Kidney (tissue), 22 donors: ENCODE results near the gene SYNPO2. TPM values are rescaled to one million over a fixed set of nuclear protein-coding genes. Genes with fewer than 3 reads are reported as not detected.
A peak's percentile ranks its signal among the peaks of the same experiment; 100 is the strongest.

Experiments
- DNase-seq, 5 donors: peaks; one replicate each; pipeline ENCODE4 v3.0.0-alpha.2; 2013 to 2020
- FAIRE-seq: peaks from 2 replicates; lab custom pipeline; 2012; peaks lifted over from hg19 to GRCh38; lab: Jason Lieb, UNC
- H3K27ac ChIP-seq, 2 donors: one replicate each; pipeline ENCODE4 v1.7.0; 2013; ENCODE audit warnings: low read depth in 2 of 2, low read length in 2 of 2, inconsistent platforms in 1 of 2
- H3K27me3 ChIP-seq: one replicate; pipeline ENCODE4 v1.7.1; 2013; ENCODE audit warnings: low read length, inconsistent platforms; ENCODE audit not compliant: control insufficient read depth, insufficient read depth
- H3K36me3 ChIP-seq, 3 donors: one replicate each; pipeline versions ENCODE4 v1.7.0 to v1.7.1; 2013; ENCODE audit warnings: low read length in 3 of 3, control low read depth in 1 of 3, inconsistent platforms in 1 of 3; ENCODE audit not compliant: insufficient read depth in 3 of 3, control insufficient read depth in 2 of 3
- H3K4me1 ChIP-seq, 3 donors: one replicate each; pipeline versions ENCODE4 v1.7.0 to v1.7.1; 2013; ENCODE audit warnings: low read length in 3 of 3, inconsistent platforms in 1 of 3, low read depth in 1 of 3; ENCODE audit not compliant: control insufficient read depth in 2 of 3, insufficient read depth in 2 of 3
- H3K4me3 ChIP-seq, 3 donors: one replicate each; pipeline versions ENCODE4 v1.7.0 to v1.8.1; 2013; ENCODE audit warnings: low read length in 3 of 3, control low read depth in 1 of 3, inconsistent platforms in 1 of 3
- H3K9ac ChIP-seq, 3 donors: one replicate each; pipeline versions ENCODE4 v1.7.0 to v1.7.1; 2013; ENCODE audit warnings: low read length in 3 of 3, control low read depth in 1 of 3, inconsistent platforms in 1 of 3
- H3K9me3 ChIP-seq, 3 donors: one replicate each; pipeline versions ENCODE4 v1.7.0 to v1.7.1; 2013; ENCODE audit warnings: low read length in 3 of 3, control low read depth in 1 of 3, inconsistent platforms in 1 of 3; ENCODE audit not compliant: control insufficient read depth in 2 of 3, insufficient read depth in 1 of 3
- CTCF ChIP-seq: IDR thresholded peaks from 3 replicates; pipeline ENCODE4 v1.5.1; 2012; ENCODE audit warnings: mild to moderate bottlenecking, moderate library complexity, borderline replicate concordance; ENCODE audit not compliant: insufficient read depth; ENCODE audit errors: extremely low read depth
- intact Hi-C: fragments of 100-400 bp; cut with DNase I; formaldehyde crosslinking; loops from one replicate; pipeline ENCODE4 v1.11.1; 2022
- long read RNA-seq, 10 donors: library from polyadenylated mRNA in 1 of 10; unstranded in 1 of 10; transcript quantifications; one replicate each; pipeline ENCODE4 v2.0.0 and lab custom pipeline, GENCODE V29; 2021 to 2026
- polyA plus RNA-seq: library from polyadenylated mRNA; stranded (reverse); fragments of 350-450 nt; fragmentation: Illumina TruSeq; extraction: RNeasy Lipid Tissue Mini Kit (QIAGEN cat#74804); gene quantifications from one replicate; pipeline ENCODE4 v1.2.3, GENCODE V29; 2014; ENCODE audit warnings: low read depth, low replicate concordance; ENCODE audit not compliant: insufficient read depth
- total RNA-seq: library from RNA; stranded (reverse); fragmentation: NEBNext Ultra II Directional; extraction: Animal tissue kit (Norgen Biotek cat#: 25700); gene quantifications from one replicate; pipeline ENCODE4 v1.2.1, GENCODE V29; 2021
- donor health status: control.
- donor health status: control.
- donor health status: control.
- donor health status: control.
- donor health status: control.
- donor health status: DM: yes; HTN: yes; CAD: no.
- donor health status: Normal renal cell carcinoma (clear cell type).

The SYNPO2 gene
- total RNA-seq (56.5 TPM), polyA plus RNA-seq (7.5 TPM)
- long read RNA-seq, donor 1, full-length matches to known transcripts: 1 of 1 reads
- long read RNA-seq, donor 1, partial matches to known transcripts: 0 of 1 reads
- long read RNA-seq, donor 1, other reads (novel, unspliced or antisense): 0 of 1 reads
- long read RNA-seq, donor 2, full-length matches to known transcripts: 1 of 1 reads
- long read RNA-seq, donor 2, partial matches to known transcripts: 0 of 1 reads
- long read RNA-seq, donor 2, other reads (novel, unspliced or antisense): 0 of 1 reads
- long read RNA-seq, donor 3: 0 reads
- long read RNA-seq, donor 4, full-length matches to known transcripts: 4 of 4 reads
- long read RNA-seq, donor 4, partial matches to known transcripts: 0 of 4 reads
- long read RNA-seq, donor 4, other reads (novel, unspliced or antisense): 0 of 4 reads
- long read RNA-seq, donor 5: 0 reads
- long read RNA-seq, donor 6, full-length matches to known transcripts: 1 of 1 reads
- long read RNA-seq, donor 6, partial matches to known transcripts: 0 of 1 reads
- long read RNA-seq, donor 6, other reads (novel, unspliced or antisense): 0 of 1 reads
- long read RNA-seq, donor 7, partial matches to known transcripts: 6 of 23 reads
- long read RNA-seq, donor 7, other reads (novel, unspliced or antisense): 17 of 23 reads
- long read RNA-seq, donor 8, full-length matches to known transcripts: 1 of 38 reads
- long read RNA-seq, donor 8, partial matches to known transcripts: 37 of 38 reads
- long read RNA-seq, donor 8, other reads (novel, unspliced or antisense): 0 of 38 reads
- long read RNA-seq, donor 9: 0 reads
- long read RNA-seq, donor 10: 0 reads

- H3K4me3 ChIP-seq: peak within 1 kb of the TSS; percentile 58 to 74 (median 72)
- peak within 1 kb of the TSS; percentile 39 to 63 (median 52) for H3K9ac ChIP-seq
- no peak for TF ChIP-seq CTCF
- H3K9me3 ChIP-seq: no peaks in the 10 kb centered on the region
- no peaks in the 10 kb centered on the region for H3K27me3 ChIP-seq
- peaks cover 0 to 3% (median 0%) of the 10 kb centered on the region in 3 donors for H3K4me1 ChIP-seq
- no peaks in the 10 kb centered on the region for H3K36me3 ChIP-seq
- FAIRE-seq (no peak), DNase-seq (peak; percentile 76 to 92 (median 80))
- H3K27ac ChIP-seq: no peak within 1 kb of the TSS
- intact Hi-C loops: loop anchor here (10.0 kb wide), 1 partner anchor 114 kb away; no protein-coding TSS in a partner anchor
These were observed at the start of gene SYNPO2 for GRCh38 chr4:118888666-118889311. TSS of gene SYNPO2 (plus strand) at chr4:118888854. CDS start at chr4:118889037, 183 bp downstream.

GRCh38 chr4:118839221-118839927, 49.3 kb upstream of the SYNPO2 start:
- Histone ChIP-seq H3K36me3 (no peaks in the 10 kb centered on the region), H3K27me3 (no peaks in the 10 kb centered on the region), H3K27ac (no peak overlapping the region), H3K9me3 (no peaks in the 10 kb centered on the region), H3K4me3 (no peak overlapping the region), H3K4me1 (peaks cover 0 to 4% (median 0%) of the 10 kb centered on the region in 3 donors), H3K9ac (no peak overlapping the region)
- TF ChIP-seq CTCF: no peak
- DNase-seq (no peak), FAIRE-seq (no peak)
- intact Hi-C loops: no loop called here

- Histone ChIP-seq H3K27me3 (no peaks in the 10 kb centered on the region), H3K36me3 (no peaks in the 10 kb centered on the region), H3K27ac (no peak overlapping the region), H3K9ac (no peak overlapping the region), H3K9me3 (no peaks in the 10 kb centered on the region), H3K4me1 (no peaks in the 10 kb centered on the region), H3K4me3 (no peak overlapping the region)
- TF ChIP-seq CTCF: no peak
- FAIRE-seq (no peak), DNase-seq (no peak)
- intact Hi-C loops: no loop called here
These were observed 46.6 kb upstream of the SYNPO2 start for GRCh38 chr4:118842055-118842454.
